PC-3 (cell line): ENCODE results near the gene STEAP4. TPM values are rescaled to one million over a fixed set of nuclear protein-coding genes. Genes with fewer than 3 reads are reported as not detected.

Experiments used
- ATAC-seq: fragments of 200-7000 bp; cut with Tn5 transposase; 2 replicates; pipeline ENCODE4 v1.9.1; 2020; ENCODE audit warnings: mild to moderate bottlenecking, moderate library complexity
- BruUV-seq: library from RNA; stranded (reverse); fragments of 400-500 nt; replicated peaks from 2 replicates; lab custom pipeline; 2021; lab: Mats Ljungman, UMichigan
- CTCF ChIA-PET: fragments of 300-600 bp; sonication (Branson Sonifier 250); formaldehyde crosslinking; loops from one replicate; lab custom pipeline; 2022; ENCODE audit warnings: antibody characterized with exemption; lab: Charles Lee
- POLR2A ChIA-PET: fragments of 300-600 bp; sonication (Branson Sonifier 250); formaldehyde crosslinking; loops from one replicate; lab custom pipeline; 2022; ENCODE audit warnings: antibody characterized with exemption; ENCODE audit not compliant: unreplicated experiment; lab: Charles Lee
- DNase-seq: peaks from one replicate; pipeline ENCODE4 v3.0.0-alpha.2; 2015
- H2AFZ ChIP-seq: fragments of 300-600 bp; sonication (generic); 2 replicates; pipeline ENCODE4 v1.6.0; 2016; ENCODE audit warnings: antibody characterized with exemption, low read length
- H3F3A ChIP-seq: fragments of 300-600 bp; sonication (generic); one replicate; pipeline ENCODE4 v1.6.0; 2017; ENCODE audit warnings: antibody characterized with exemption, low read length, control low read depth, mild to moderate bottlenecking; ENCODE audit not compliant: unreplicated experiment
- H3K27ac ChIP-seq: fragments of 300-600 bp; sonication (generic); 2 replicates; pipeline ENCODE4 v1.5.1; 2016; ENCODE audit warnings: mild to moderate bottlenecking, low read length
- H3K27me3 ChIP-seq: fragments of 300-600 bp; sonication (generic); 2 replicates; pipeline ENCODE4 v1.6.1; 2016; ENCODE audit warnings: low read length, mixed read lengths
- H3K36me3 ChIP-seq: fragments of 300-600 bp; sonication (generic); 2 replicates; pipeline ENCODE4 v1.6.1; 2016; ENCODE audit warnings: low read depth, mixed run types, low read length, mixed read lengths
- H3K4me1 ChIP-seq: fragments of 300-600 bp; sonication (generic); 2 replicates; pipeline ENCODE4 v1.5.1; 2016; ENCODE audit warnings: low read length; ENCODE audit not compliant: insufficient read depth
- H3K4me2 ChIP-seq: fragments of 300-600 bp; sonication (generic); 2 replicates; pipeline ENCODE4 v1.6.0; 2016; ENCODE audit warnings: low read length
- H3K4me3 ChIP-seq: fragments of 300-600 bp; sonication (generic); 2 replicates; pipeline ENCODE4 v1.5.1; 2016; ENCODE audit warnings: mild to moderate bottlenecking, low read length, mixed read lengths
- H3K79me2 ChIP-seq: fragments of 300-600 bp; sonication (generic); 2 replicates; pipeline ENCODE4 v1.6.1; 2017; ENCODE audit warnings: low read length, mixed read lengths
- H3K9ac ChIP-seq: fragments of 300-600 bp; sonication (generic); 2 replicates; pipeline ENCODE4 v1.6.0; 2016; ENCODE audit warnings: mild to moderate bottlenecking, low read length
- H3K9me2 ChIP-seq: fragments of 300-600 bp; sonication (generic); replicated peaks from 2 replicates; pipeline ENCODE4 v1.6.1; 2016; ENCODE audit warnings: mixed run types, low read length, mixed read lengths
- H3K9me3 ChIP-seq: fragments of 300-600 bp; sonication (generic); 2 replicates; pipeline ENCODE4 v1.6.1; 2016; ENCODE audit warnings: low read length, mixed read lengths
- H4K20me1 ChIP-seq: fragments of 300-600 bp; sonication (generic); 2 replicates; pipeline ENCODE4 v1.6.1; 2016; ENCODE audit warnings: low read length, mixed read lengths
- EZH2 ChIP-seq: fragments of 300-600 bp; sonication (generic); IDR thresholded peaks from one replicate; pipeline ENCODE4 v1.6.1; 2017; ENCODE audit warnings: antibody characterized with exemption, mild to moderate bottlenecking, low read length; ENCODE audit not compliant: unreplicated experiment
- EZH2phosphoT487 ChIP-seq: fragments of 300-600 bp; sonication (generic); IDR thresholded peaks from 2 replicates; pipeline ENCODE4 v1.6.1; 2018; ENCODE audit warnings: mild to moderate bottlenecking, antibody characterized with exemption, low read length, borderline replicate concordance
- intact Hi-C: fragments of 100-400 bp; cut with micrococcal nuclease; formaldehyde crosslinking; loops from 2 replicates; pipeline ENCODE4 v1.9.0; 2023
- total RNA-seq: library from RNA; depleted of rRNA; stranded (reverse); fragments of >200 nt; gene quantifications from 2 replicates; pipeline ENCODE4 v1.2.3, GENCODE V29; 2014
- TF ChIP-seq, protein P1 (sequence below): fragments of 300-600 bp; sonication (generic); conservative IDR thresholded peaks from 2 replicates; pipeline ENCODE4 v1.5.1; 2017; ENCODE audit warnings: antibody characterized with exemption, low read depth, mild to moderate bottlenecking, low read length

Gene STEAP4
- total RNA-seq, 1 experiment from 2014 or later: 1.7 TPM

DNA sequence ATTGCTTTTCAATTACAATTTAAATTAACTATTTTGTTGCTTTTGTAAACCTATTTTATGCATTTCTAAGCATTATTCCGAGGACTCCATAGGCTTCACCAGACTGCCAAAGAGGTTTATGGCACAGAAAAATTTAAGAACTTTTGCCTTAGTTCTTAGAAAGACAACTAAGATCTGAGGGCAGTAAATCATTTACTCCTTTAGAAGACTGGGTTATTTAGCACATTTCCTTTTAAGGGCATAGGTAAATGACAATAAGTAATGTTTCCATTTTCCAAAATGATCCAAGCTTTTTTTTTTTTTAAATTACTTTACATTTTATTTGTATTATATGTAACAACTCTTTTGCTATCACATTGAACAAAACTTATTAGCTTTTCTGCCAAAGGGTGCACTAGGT lies 15.0 kb upstream of the STEAP4 start:
- ChIA-PET POLR2A (no interaction called here), CTCF (no interaction called here)
- H3K4me3 ChIP-seq: no peak overlapping the region
- intact Hi-C loops: no loop called here
- no peak overlapping the region for H3K4me2 ChIP-seq
- no peaks in the 10 kb centered on the region for H3K9me3 ChIP-seq
- no peak overlapping the region for H2AFZ ChIP-seq
- H3K79me2 ChIP-seq: no peaks in the 10 kb centered on the region
- TF ChIP-seq EZH2phosphoT487 (no peak), EZH2 (no peak)
- TF ChIP-seq, protein P1, sequence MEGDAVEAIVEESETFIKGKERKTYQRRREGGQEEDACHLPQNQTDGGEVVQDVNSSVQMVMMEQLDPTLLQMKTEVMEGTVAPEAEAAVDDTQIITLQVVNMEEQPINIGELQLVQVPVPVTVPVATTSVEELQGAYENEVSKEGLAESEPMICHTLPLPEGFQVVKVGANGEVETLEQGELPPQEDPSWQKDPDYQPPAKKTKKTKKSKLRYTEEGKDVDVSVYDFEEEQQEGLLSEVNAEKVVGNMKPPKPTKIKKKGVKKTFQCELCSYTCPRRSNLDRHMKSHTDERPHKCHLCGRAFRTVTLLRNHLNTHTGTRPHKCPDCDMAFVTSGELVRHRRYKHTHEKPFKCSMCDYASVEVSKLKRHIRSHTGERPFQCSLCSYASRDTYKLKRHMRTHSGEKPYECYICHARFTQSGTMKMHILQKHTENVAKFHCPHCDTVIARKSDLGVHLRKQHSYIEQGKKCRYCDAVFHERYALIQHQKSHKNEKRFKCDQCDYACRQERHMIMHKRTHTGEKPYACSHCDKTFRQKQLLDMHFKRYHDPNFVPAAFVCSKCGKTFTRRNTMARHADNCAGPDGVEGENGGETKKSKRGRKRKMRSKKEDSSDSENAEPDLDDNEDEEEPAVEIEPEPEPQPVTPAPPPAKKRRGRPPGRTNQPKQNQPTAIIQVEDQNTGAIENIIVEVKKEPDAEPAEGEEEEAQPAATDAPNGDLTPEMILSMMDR: no peak
- DNase-seq (no peak), ATAC-seq (no peak)
- H3K36me3 ChIP-seq: no peaks in the 10 kb centered on the region
- no peak overlapping the region for H3K27ac ChIP-seq
- no peaks in the 10 kb centered on the region for H3K27me3 ChIP-seq
- no TSS peak for BruUV-seq
- H3K9ac ChIP-seq: no peak overlapping the region
- no peaks in the 10 kb centered on the region for H3K4me1 ChIP-seq
- H3F3A ChIP-seq: no peaks in the 10 kb centered on the region
- H4K20me1 ChIP-seq: no peaks in the 10 kb centered on the region
- 0 out of 2 replicates have a peak, but pooled peaks cover 5% of the 10 kb centered on the region for H3K9me2 ChIP-seq

DNA sequence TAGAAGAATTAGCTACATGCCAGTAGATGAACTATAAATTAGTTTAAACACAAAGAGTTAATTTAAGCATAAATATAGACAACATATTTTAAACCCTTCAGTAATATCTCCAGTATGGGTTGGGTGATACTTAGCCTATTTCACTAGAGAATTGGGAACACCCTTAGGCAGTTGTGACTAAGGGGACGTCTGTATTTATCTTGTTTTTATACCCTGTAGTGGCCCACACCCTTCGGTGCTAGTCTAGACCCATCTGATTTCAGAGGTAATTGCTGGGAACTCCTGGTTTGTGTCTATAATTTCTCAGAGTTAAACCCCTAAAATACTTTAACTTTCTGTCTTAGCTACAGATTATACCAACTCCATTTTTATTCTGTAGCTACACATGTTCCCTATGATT lies 11.5 kb upstream of the STEAP4 start:
- intact Hi-C loops: no loop called here
- Histone ChIP-seq H3K9me2 (no peaks in the 10 kb centered on the region), H3K79me2 (no peaks in the 10 kb centered on the region), H3K9me3 (no peaks in the 10 kb centered on the region), H2AFZ (no peak overlapping the region), H4K20me1 (no peaks in the 10 kb centered on the region), H3K27ac (no peak overlapping the region), H3K36me3 (no peaks in the 10 kb centered on the region), H3F3A (no peaks in the 10 kb centered on the region), H3K4me1 (no peaks in the 10 kb centered on the region), H3K27me3 (no peaks in the 10 kb centered on the region), H3K9ac (no peak overlapping the region), H3K4me2 (no peak overlapping the region), H3K4me3 (no peak overlapping the region)
- TF ChIP-seq EZH2: no peak
- TF ChIP-seq, protein P1: no peak
- no peak for TF ChIP-seq EZH2phosphoT487
- CTCF ChIA-PET: no interaction called here
- DNase-seq (no peak), ATAC-seq (no peak; the same call in 1 of the 2 replicates)
- BruUV-seq: no TSS peak
- POLR2A ChIA-PET: no interaction called here

- Histone ChIP-seq H3K27me3 (no peaks in the 10 kb centered on the region), H3K4me1 (no peaks in the 10 kb centered on the region), H3K4me2 (no peak overlapping the region), H3K9me2 (no peaks in the 10 kb centered on the region), H3K79me2 (no peaks in the 10 kb centered on the region), H3K4me3 (no peak overlapping the region), H2AFZ (no peak overlapping the region), H3K27ac (no peak overlapping the region), H4K20me1 (no peaks in the 10 kb centered on the region), H3K9me3 (no peaks in the 10 kb centered on the region), H3K36me3 (no peaks in the 10 kb centered on the region), H3K9ac (no peak overlapping the region), H3F3A (no peaks in the 10 kb centered on the region)
- CTCF ChIA-PET: no interaction called here
- ATAC-seq: no peak
- BruUV-seq: no TSS peak
- no peak for DNase-seq
- intact Hi-C loops: no loop called here
- TF ChIP-seq EZH2phosphoT487 (no peak), EZH2 (no peak)
- TF ChIP-seq, protein P1: no peak
- POLR2A ChIA-PET: no interaction called here
These were observed 10.7 kb upstream of the STEAP4 start for GRCh38 chr7:88317422-88317821.
